Esophagus muscularis mucosa (tissue), 3 donors: ENCODE data around the gene NPVF.

Experiments
- POLR2AphosphoS5 ChIP-seq, 2 donors: sonication (generic); formaldehyde crosslinking; IDR thresholded peaks; one replicate each; pipeline ENCODE4 v1.6.1; 2017; ENCODE audit warnings: antibody characterized with exemption in 2 of 2
- TF ChIP-seq, protein P1 (sequence below), 3 experiments: fragments of 200-600 bp in 2 of 3; fragments of 450-650 bp in 1 of 3; sonication (generic) in 2 of 3; IDR thresholded peaks; one replicate each; pipeline ENCODE4 v1.5.1; 2017 to 2019; ENCODE audit warnings: antibody characterized with exemption in 3 of 3, mild to moderate bottlenecking in 2 of 3, moderate library complexity in 1 of 3

DNA sequence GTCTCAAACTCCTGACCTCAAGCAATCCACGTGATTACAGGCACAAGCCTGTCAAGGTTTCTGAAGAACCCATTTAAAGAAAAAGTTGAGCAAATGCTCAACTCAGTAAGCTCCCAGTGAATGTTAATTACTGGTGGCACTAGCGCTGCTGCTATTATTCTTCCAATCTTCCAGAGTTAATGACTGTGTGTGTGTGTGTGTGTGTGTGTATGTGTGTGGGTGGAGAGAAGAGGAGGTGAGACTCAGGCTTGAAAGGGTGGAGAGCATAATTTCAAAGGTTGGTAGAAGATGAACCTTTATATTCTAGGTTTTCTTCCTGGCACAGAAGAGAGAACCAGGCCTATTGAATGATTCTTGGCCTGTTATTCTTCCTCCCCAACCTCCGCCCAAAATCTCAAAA lies 11.6 kb upstream of the NPVF start:
- TF ChIP-seq, protein P1, sequence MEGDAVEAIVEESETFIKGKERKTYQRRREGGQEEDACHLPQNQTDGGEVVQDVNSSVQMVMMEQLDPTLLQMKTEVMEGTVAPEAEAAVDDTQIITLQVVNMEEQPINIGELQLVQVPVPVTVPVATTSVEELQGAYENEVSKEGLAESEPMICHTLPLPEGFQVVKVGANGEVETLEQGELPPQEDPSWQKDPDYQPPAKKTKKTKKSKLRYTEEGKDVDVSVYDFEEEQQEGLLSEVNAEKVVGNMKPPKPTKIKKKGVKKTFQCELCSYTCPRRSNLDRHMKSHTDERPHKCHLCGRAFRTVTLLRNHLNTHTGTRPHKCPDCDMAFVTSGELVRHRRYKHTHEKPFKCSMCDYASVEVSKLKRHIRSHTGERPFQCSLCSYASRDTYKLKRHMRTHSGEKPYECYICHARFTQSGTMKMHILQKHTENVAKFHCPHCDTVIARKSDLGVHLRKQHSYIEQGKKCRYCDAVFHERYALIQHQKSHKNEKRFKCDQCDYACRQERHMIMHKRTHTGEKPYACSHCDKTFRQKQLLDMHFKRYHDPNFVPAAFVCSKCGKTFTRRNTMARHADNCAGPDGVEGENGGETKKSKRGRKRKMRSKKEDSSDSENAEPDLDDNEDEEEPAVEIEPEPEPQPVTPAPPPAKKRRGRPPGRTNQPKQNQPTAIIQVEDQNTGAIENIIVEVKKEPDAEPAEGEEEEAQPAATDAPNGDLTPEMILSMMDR (IDR thresholded peaks at IDR 0.05): no peak
- no peak for TF ChIP-seq POLR2AphosphoS5 (IDR thresholded peaks at IDR 0.05)
